Ascending aorta (tissue), 2 donors: ENCODE measurements around the gene GPAM. TPM values are rescaled to one million over a fixed set of nuclear protein-coding genes. Genes with fewer than 3 reads are reported as not detected.

Source experiments
- DNase-seq, 2 donors: peaks; one replicate each; pipeline ENCODE4 v3.0.0-alpha.2; 2019; ENCODE audit warnings: low spot score in 2 of 2
- H3K27ac ChIP-seq, 2 donors: fragments of 200-600 bp; sonication (generic); one replicate each; pipeline ENCODE4 v1.5.1; 2016 to 2017; ENCODE audit warnings: mild to moderate bottlenecking in 1 of 2
- H3K27me3 ChIP-seq: fragments of 200-600 bp; sonication (generic); one replicate; pipeline ENCODE4 v1.5.1; 2017
- H3K36me3 ChIP-seq, 2 donors: fragments of 200-600 bp; sonication (generic); one replicate each; pipeline ENCODE4 v1.5.1; 2016
- H3K4me1 ChIP-seq, 2 donors: fragments of 200-600 bp; sonication (generic); one replicate each; pipeline ENCODE4 v1.5.1; 2016 to 2017; ENCODE audit warnings: mild to moderate bottlenecking in 1 of 2
- H3K4me3 ChIP-seq, 2 donors: fragments of 200-600 bp; sonication (generic); one replicate each; pipeline ENCODE4 v1.5.1; 2016 to 2017; ENCODE audit warnings: mild to moderate bottlenecking in 1 of 2
- H3K9me3 ChIP-seq, 2 donors: fragments of 200-600 bp; sonication (generic); one replicate each; pipeline ENCODE4 v1.5.1; 2016
- CTCF ChIP-seq, 3 experiments: fragments of 200-600 bp in 2 of 3; fragments of 450-650 bp in 1 of 3; sonication (generic) in 2 of 3; IDR thresholded peaks; one replicate each; pipeline ENCODE4 v1.5.1; 2016 to 2019; ENCODE audit warnings: antibody characterized with exemption in 3 of 3, mild to moderate bottlenecking in 1 of 3, moderate library complexity in 1 of 3
- intact Hi-C: fragments of 100-400 bp; cut with DNase I; formaldehyde crosslinking; loops from one replicate; pipeline ENCODE4 v1.15.1; 2023
- total RNA-seq: library from RNA; depleted of rRNA; stranded (reverse); fragments of >200 nt; gene quantifications from one replicate; pipeline ENCODE4 v1.1.0, GENCODE V29; 2016

Gene GPAM
- total RNA-seq, 1 donor from 2014 or later: 3.2 TPM

DNA sequence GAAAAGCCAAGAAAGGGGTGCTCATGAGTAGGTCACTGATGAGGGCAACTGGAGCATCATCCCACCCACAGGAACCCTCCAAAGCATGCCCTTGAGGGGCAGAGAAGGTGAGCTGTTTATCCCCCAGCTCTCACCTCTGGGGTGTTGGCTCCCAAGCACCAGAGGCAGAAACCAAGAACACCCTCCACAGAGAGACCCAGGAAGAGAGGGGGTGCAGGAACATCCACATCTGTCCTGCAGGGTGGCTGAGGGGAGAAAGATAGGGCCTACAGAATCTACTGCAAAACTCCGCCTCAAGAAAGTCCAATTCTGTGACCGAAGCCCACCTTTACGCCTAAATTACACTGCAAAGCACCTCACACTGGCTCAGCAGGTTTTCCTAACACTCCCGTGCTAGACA is 40.1 kb downstream of the GPAM start:
- no peaks in the 10 kb centered on the region for H3K27me3 ChIP-seq
- no peak overlapping the region for H3K27ac ChIP-seq
- no peak for DNase-seq
- H3K36me3 ChIP-seq: peaks cover 0 to 2% of the 10 kb centered on the region in 2 donors
- no peak overlapping the region for H3K4me3 ChIP-seq
- intact Hi-C loops: no loop called here
- H3K9me3 ChIP-seq: no peaks in the 10 kb centered on the region
- no peaks in the 10 kb centered on the region for H3K4me1 ChIP-seq
- no peak for TF ChIP-seq CTCF (IDR thresholded peaks at IDR 0.05)

DNA sequence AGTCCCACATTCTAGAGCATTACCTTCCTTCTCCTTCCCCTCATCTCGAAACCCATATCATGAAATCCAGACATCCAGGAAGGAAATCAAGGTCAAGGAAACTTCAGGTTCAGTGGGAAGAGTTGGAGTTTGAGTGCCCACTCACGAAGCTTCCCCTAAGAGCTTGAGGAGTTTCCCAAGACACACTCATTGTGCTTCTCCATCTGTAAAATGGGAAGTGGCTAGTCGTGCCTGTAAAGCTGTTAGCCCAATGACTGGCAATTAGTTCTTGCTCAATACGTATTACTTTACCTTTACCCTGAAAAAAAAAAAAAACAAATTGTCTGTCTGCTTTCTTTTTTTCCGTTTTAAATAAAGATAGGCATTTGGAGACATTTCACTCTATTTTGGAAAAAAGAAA is 42.3 kb downstream of the GPAM start:
- intact Hi-C loops: no loop called here
- no peak overlapping the region for H3K27ac ChIP-seq
- H3K9me3 ChIP-seq: no peaks in the 10 kb centered on the region
- H3K36me3 ChIP-seq: peaks cover 0 to 2% of the 10 kb centered on the region in 2 donors
- no peak for DNase-seq
- no peaks in the 10 kb centered on the region for H3K27me3 ChIP-seq
- no peak for TF ChIP-seq CTCF (IDR thresholded peaks at IDR 0.05)
- no peak overlapping the region for H3K4me3 ChIP-seq
- H3K4me1 ChIP-seq: no peaks in the 10 kb centered on the region

- Histone ChIP-seq H3K36me3 (peaks cover 0 to 2% of the 10 kb centered on the region in 2 donors), H3K27ac (no peak overlapping the region), H3K4me3 (no peak overlapping the region), H3K9me3 (no peaks in the 10 kb centered on the region), H3K4me1 (no peaks in the 10 kb centered on the region), H3K27me3 (no peaks in the 10 kb centered on the region)
- peak; percentile 49 to 71 (median 69) for TF ChIP-seq CTCF (IDR thresholded peaks at IDR 0.05)
- DNase-seq: peak in 1 of 2 donors; percentile 68
- intact Hi-C loops: no loop called here
These were observed 43.2 kb downstream of the GPAM start for GRCh38 chr10:112140110-112140970.

DNA sequence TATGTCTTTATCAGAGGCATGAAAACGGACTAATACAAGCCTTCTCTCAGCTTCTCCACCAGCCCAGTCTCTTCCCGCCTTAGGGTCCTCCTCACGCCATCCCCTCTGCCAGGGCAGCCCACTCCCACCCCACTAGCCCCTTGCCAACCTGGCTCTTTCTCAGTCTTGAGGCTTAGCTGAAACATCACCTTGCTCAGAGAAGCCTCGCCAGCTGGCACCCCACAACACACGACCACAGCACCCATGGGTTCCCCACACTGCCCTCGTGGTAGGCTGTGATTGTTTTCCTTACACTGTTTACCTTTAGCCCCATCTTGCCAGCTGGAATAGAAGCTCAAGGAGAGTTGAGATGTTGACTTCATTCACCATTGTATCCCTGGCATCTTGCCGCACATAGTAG is 44.4 kb downstream of the GPAM start:
- no peak overlapping the region for H3K27ac ChIP-seq
- H3K27me3 ChIP-seq: no peaks in the 10 kb centered on the region
- H3K4me1 ChIP-seq: no peaks in the 10 kb centered on the region
- intact Hi-C loops: loop anchor here (5.0 kb wide), 1 partner anchor 1062 kb away; the partner anchor contains the start of gene ADRA2A
- no peak overlapping the region for H3K4me3 ChIP-seq
- peaks cover 0 to 2% of the 10 kb centered on the region in 2 donors for H3K36me3 ChIP-seq
- no peaks in the 10 kb centered on the region for H3K9me3 ChIP-seq
- peak in 1 of 2 donors; percentile 50 for DNase-seq
- TF ChIP-seq CTCF (IDR thresholded peaks at IDR 0.05): no peak

- H3K9me3 ChIP-seq: no peaks in the 10 kb centered on the region
- DNase-seq: peak in 1 of 2 donors; percentile 76
- peaks cover 0 to 2% of the 10 kb centered on the region in 2 donors for H3K36me3 ChIP-seq
- no peak overlapping the region for H3K4me3 ChIP-seq
- H3K27ac ChIP-seq: no peak overlapping the region
- H3K27me3 ChIP-seq: no peaks in the 10 kb centered on the region
- TF ChIP-seq CTCF (IDR thresholded peaks at IDR 0.05): peak; percentile 61 to 83 (median 71)
- intact Hi-C loops: loop anchor here (2.0 to 5.0 kb wide), 2 partner anchors 381 to 1060 kb away; partner anchors contain the start of gene ADRA2A
- no peaks in the 10 kb centered on the region for H3K4me1 ChIP-seq
These were observed 46.2 kb downstream of the GPAM start for GRCh38 chr10:112137154-112137987.
